ENCODE results near the gene ZNF609.

DNA sequence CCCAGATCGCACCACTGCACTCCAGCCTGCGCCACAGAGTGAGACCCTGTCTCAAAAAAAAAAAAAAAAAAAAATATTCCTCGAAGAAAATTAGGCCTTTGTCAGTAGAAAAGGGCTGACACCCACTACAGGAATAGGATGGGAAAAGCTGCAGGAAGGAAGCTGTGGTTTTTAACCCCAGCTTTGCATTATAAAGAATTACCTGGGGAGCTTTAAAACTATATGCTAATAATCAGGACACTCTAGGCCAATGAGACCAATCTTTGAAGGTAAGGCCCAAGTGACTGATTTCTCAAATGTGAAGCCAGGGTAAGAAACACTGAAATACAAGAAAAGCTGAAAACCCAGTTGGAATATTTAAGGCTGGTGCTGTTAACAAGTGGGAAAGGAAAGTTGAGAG is 240.7 kb downstream of the ZNF609 start:
- TF ChIP-seq, protein P1, sequence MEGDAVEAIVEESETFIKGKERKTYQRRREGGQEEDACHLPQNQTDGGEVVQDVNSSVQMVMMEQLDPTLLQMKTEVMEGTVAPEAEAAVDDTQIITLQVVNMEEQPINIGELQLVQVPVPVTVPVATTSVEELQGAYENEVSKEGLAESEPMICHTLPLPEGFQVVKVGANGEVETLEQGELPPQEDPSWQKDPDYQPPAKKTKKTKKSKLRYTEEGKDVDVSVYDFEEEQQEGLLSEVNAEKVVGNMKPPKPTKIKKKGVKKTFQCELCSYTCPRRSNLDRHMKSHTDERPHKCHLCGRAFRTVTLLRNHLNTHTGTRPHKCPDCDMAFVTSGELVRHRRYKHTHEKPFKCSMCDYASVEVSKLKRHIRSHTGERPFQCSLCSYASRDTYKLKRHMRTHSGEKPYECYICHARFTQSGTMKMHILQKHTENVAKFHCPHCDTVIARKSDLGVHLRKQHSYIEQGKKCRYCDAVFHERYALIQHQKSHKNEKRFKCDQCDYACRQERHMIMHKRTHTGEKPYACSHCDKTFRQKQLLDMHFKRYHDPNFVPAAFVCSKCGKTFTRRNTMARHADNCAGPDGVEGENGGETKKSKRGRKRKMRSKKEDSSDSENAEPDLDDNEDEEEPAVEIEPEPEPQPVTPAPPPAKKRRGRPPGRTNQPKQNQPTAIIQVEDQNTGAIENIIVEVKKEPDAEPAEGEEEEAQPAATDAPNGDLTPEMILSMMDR (IDR thresholded peaks at IDR 0.05), result no peak
- TF ChIP-seq POLR2A (IDR thresholded peaks at IDR 0.05), result no peak
